PC-9 (cell line): ENCODE measurements around the gene DAB1.

ENCODE experiments used
- EZH2 ChIP-seq: fragments of 200-600 bp; sonication (generic); IDR thresholded peaks from 2 replicates; pipeline ENCODE4 v1.8.0; 2017; ENCODE audit warnings: antibody characterized with exemption, low read depth
- TF ChIP-seq, protein P1 (sequence below): fragments of 200-600 bp; sonication (generic); conservative IDR thresholded peaks from 2 replicates; pipeline ENCODE4 v1.6.1; 2017; ENCODE audit warnings: mixed run types, antibody characterized with exemption, mild to moderate bottlenecking, moderate library complexity

DNA sequence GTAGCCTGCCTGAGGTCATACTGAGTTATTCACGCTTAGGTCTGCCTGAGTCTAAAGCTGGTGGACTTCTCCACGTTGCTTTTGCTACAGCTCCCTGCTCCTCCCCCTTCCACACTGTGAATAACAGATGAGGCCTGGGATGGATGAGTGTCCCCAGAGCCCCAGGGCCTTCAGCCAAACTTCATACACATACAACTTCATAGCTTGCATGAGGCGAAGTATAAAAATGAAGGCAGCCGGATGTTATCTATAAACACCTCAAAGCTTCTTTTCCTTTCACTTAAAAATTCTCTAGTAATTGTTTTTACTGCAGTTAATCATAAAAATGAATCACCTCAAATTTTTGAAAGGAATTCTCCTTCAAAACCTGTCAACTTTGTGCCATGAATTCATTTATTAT is 70.2 kb downstream of the DAB1 start:
- TF ChIP-seq EZH2 = no peak
- TF ChIP-seq, protein P1, sequence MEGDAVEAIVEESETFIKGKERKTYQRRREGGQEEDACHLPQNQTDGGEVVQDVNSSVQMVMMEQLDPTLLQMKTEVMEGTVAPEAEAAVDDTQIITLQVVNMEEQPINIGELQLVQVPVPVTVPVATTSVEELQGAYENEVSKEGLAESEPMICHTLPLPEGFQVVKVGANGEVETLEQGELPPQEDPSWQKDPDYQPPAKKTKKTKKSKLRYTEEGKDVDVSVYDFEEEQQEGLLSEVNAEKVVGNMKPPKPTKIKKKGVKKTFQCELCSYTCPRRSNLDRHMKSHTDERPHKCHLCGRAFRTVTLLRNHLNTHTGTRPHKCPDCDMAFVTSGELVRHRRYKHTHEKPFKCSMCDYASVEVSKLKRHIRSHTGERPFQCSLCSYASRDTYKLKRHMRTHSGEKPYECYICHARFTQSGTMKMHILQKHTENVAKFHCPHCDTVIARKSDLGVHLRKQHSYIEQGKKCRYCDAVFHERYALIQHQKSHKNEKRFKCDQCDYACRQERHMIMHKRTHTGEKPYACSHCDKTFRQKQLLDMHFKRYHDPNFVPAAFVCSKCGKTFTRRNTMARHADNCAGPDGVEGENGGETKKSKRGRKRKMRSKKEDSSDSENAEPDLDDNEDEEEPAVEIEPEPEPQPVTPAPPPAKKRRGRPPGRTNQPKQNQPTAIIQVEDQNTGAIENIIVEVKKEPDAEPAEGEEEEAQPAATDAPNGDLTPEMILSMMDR = no peak
